K562 (cell line): ENCODE results near the gene RNF41. TPM values are rescaled to one million over a fixed set of nuclear protein-coding genes. Genes with fewer than 3 reads are reported as not detected.

ENCODE experiments used
- CREM ChIP-seq: IDR thresholded peaks from 2 replicates; pipeline ENCODE4 v1.6.1; 2014; ENCODE audit warnings: antibody characterized with exemption, low read depth
- CXXC5 ChIP-seq: fragments of 250-450 bp; sonication (Bioruptor Pico); IDR thresholded peaks from 2 replicates; pipeline ENCODE4 v1.8.0; 2022; ENCODE audit warnings: inconsistent platforms, mild to moderate bottlenecking, moderate library complexity
- FOXJ3 ChIP-seq: sonication (generic); formaldehyde crosslinking; IDR thresholded peaks from 2 replicates; pipeline ENCODE4 v1.4.0; 2020; ENCODE audit warnings: mild to moderate bottlenecking, missing genetic modification reagents
- KAT7 ChIP-seq: sonication (generic); formaldehyde crosslinking; IDR thresholded peaks from 2 replicates; pipeline ENCODE4 v1.8.0; 2022; ENCODE audit warnings: missing genetic modification reagents, mild to moderate bottlenecking, borderline replicate concordance
- MAZ ChIP-seq, 2 experiments: fragments of 450-650 bp in 1 of 2; sonication (generic) in 1 of 2; formaldehyde crosslinking; IDR thresholded peaks in 1 of 2; conservative IDR thresholded peaks in 1 of 2; 2 replicates each; pipeline versions ENCODE4 v1.4.0 to v1.5.0; 2020; ENCODE audit warnings: mild to moderate bottlenecking in 1 of 2, missing genetic modification reagents in 1 of 2
- MCM3 ChIP-seq: fragments of 450-650 bp; IDR thresholded peaks from 2 replicates; pipeline ENCODE4 v1.6.1; 2016
- NFE2L1 ChIP-seq: fragments of 450-650 bp; IDR thresholded peaks from 2 replicates; pipeline ENCODE4 v1.6.1; 2016; ENCODE audit warnings: missing genetic modification characterization, low read depth, mild to moderate bottlenecking, missing compliant biosample characterization, moderate library complexity, borderline replicate concordance
- NR4A1 ChIP-seq, 2 experiments: fragments of 250-450 bp in 1 of 2; fragments of 450-650 bp in 1 of 2; sonication (Bioruptor Pico) in 1 of 2; IDR thresholded peaks; 2 replicates each; pipeline versions ENCODE4 v1.4.0 to v1.6.1; 2016 to 2020; ENCODE audit warnings: mild to moderate bottlenecking in 2 of 2, missing compliant biosample characterization in 1 of 2, missing genetic modification characterization in 1 of 2, moderate library complexity in 1 of 2
- POLR3G ChIP-seq: IDR thresholded peaks from 2 replicates; pipeline ENCODE4 v1.6.1; 2011; ENCODE audit not compliant: insufficient read length, insufficient replicate concordance; ENCODE audit errors: extremely low read depth
- RB1 ChIP-seq: fragments of 450-650 bp; IDR thresholded peaks from 2 replicates; pipeline ENCODE4 v1.6.1; 2017; ENCODE audit warnings: low read depth, mild to moderate bottlenecking
- SRSF7 ChIP-seq: fragments of 200-400 bp; formaldehyde crosslinking; optimal IDR thresholded peaks from 2 replicates; pipeline ENCODE3; 2017; ENCODE audit warnings: mild to moderate bottlenecking, low read depth, low read length
- ZNF263 ChIP-seq: sonication (generic); formaldehyde crosslinking; IDR thresholded peaks from 2 replicates; pipeline ENCODE4 v1.8.0; 2022; ENCODE audit warnings: mild to moderate bottlenecking, missing genetic modification reagents, borderline replicate concordance
- ZNF41 ChIP-seq: fragments of 250-450 bp; sonication (Bioruptor Pico); conservative IDR thresholded peaks from 2 replicates; pipeline ENCODE4 v1.4.0; 2020; ENCODE audit warnings: mild to moderate bottlenecking
- ZNF830 ChIP-seq: fragments of 250-450 bp; sonication (Bioruptor Pico); IDR thresholded peaks from 2 replicates; pipeline ENCODE4 v1.5.0; 2021; ENCODE audit warnings: mild to moderate bottlenecking
- polyA plus RNA-seq, 8 experiments: library from polyadenylated mRNA; depleted of rRNA in 4 of 8; stranded (reverse) in 5 of 8; unstranded in 3 of 8; fragments of >200 nt; fragmentation: Nextera tagmentation in 2 of 8; fragmentation: Illumina TruSeq in 1 of 8; extraction: Ambion mirVana in 2 of 8; extraction: Trizol in 1 of 8; gene quantifications; 2 replicates each; pipeline versions ENCODE4 v1.2.1 to v1.2.3, GENCODE V29; 2011 to 2014; ENCODE audit warnings: inconsistent platforms in 1 of 8, missing spikeins in 1 of 8
- total RNA-seq, 7 experiments: library from RNA; depleted of rRNA in 6 of 7; stranded (reverse); fragments of >200 nt in 6 of 7; fragmentation: Illumina TruSeq in 2 of 7; extraction: Trizol in 2 of 7; gene quantifications; 2 replicates each; pipeline versions ENCODE4 v1.2.1 to v1.2.3, GENCODE V29; 2011 to 2021; ENCODE audit warnings: low replicate concordance in 1 of 7
- TF ChIP-seq, protein P1 (sequence below), 2 experiments: fragments of 450-650 bp; conservative IDR thresholded peaks; 2 replicates each; pipeline ENCODE4 v1.6.1; 2017; ENCODE audit warnings: mild to moderate bottlenecking in 2 of 2, moderate library complexity in 2 of 2
- TF ChIP-seq, protein P2 (sequence below): fragments of 450-650 bp; IDR thresholded peaks from one replicate; pipeline ENCODE4 v1.6.1; 2018; ENCODE audit warnings: mild to moderate bottlenecking, moderate library complexity; ENCODE audit not compliant: partially characterized antibody
- TF ChIP-seq, protein P3 (sequence below): fragments of 450-650 bp; IDR thresholded peaks from 2 replicates; pipeline ENCODE4 v1.6.1; 2016
- TF ChIP-seq, protein P4 (sequence below): fragments of 200-800 bp; sonication (Bioruptor generic); IDR thresholded peaks from 2 replicates; pipeline ENCODE4 v1.6.1; 2016; ENCODE audit warnings: missing genetic modification characterization, missing compliant biosample characterization

Gene RNF41
- total and polyA plus RNA-seq, 9 of the 15 experiments (the other 6 are each of a cell fraction or from before 2014, with no cell fraction given) = 28.2 to 46.8 (median 33.8) TPM

DNA sequence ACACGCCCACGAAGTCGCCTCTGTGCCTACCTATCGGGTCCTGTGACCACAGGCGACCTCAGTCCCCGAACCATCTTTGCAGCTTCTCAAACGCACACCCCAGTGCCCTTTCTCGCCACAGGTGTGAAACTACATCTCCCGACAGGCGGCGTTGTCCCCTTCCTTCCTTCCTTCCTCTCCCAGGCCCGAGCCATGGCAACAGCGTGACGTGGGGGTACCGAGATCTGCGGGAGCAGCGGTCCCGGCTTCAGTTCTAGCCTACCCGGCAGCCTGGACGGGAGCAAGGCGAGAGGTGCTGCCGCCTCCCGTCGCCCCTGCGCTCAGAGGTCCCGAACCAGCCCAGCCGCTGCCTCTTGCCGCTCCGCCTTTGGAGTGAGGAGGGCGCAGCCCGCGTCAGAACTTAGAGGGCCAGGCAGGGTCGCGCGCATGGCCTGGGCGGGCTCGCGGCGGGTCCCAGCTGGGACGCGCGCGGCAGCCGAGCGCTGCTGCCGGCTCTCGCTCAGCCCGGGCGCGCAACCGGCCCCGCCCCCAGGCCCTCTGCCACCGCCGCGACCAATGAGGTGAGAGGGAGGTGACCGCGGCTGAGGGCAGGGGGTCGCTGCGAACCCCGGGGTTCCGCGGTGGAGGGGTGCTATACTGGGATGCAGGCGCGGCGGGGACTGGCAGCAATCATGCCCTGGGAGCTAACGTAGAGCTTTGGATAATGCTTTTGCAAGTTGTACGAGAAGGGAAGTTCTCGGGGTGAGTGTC lies 45.1 kb upstream of the RNF41 start, which contains the start of gene COQ10A (continued):
- peak in 1 of 2 experiments; percentile 84; a peak in 3 of 4 replicates for TF ChIP-seq MAZ (CRISPR knock-in tag; conservative IDR thresholded peaks at IDR 0.05 in 1 of 2, IDR thresholded peaks at IDR 0.05 in 1 of 2)
- TF ChIP-seq SRSF7 = no peak
- no peak for TF ChIP-seq MCM3
- peak; percentile 87 for TF ChIP-seq RB1
- TF ChIP-seq, protein P1, sequence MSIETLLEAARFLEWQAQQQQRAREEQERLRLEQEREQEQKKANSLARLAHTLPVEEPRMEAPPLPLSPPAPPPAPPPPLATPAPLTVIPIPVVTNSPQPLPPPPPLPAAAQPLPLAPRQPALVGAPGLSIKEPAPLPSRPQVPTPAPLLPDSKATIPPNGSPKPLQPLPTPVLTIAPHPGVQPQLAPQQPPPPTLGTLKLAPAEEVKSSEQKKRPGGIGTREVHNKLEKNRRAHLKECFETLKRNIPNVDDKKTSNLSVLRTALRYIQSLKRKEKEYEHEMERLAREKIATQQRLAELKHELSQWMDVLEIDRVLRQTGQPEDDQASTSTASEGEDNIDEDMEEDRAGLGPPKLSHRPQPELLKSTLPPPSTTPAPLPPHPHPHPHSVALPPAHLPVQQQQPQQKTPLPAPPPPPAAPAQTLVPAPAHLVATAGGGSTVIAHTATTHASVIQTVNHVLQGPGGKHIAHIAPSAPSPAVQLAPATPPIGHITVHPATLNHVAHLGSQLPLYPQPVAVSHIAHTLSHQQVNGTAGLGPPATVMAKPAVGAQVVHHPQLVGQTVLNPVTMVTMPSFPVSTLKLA (conservative IDR thresholded peaks at IDR 0.05) = peak; percentile 72 to 89
- no peak for TF ChIP-seq POLR3G
- TF ChIP-seq CREM = peak; percentile 89
- TF ChIP-seq, protein P2, sequence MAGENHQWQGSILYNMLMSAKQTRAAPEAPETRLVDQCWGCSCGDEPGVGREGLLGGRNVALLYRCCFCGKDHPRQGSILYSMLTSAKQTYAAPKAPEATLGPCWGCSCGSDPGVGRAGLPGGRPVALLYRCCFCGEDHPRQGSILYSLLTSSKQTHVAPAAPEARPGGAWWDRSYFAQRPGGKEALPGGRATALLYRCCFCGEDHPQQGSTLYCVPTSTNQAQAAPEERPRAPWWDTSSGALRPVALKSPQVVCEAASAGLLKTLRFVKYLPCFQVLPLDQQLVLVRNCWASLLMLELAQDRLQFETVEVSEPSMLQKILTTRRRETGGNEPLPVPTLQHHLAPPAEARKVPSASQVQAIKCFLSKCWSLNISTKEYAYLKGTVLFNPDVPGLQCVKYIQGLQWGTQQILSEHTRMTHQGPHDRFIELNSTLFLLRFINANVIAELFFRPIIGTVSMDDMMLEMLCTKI = no peak
- no peak for TF ChIP-seq NFE2L1 (tag)
- no peak for TF ChIP-seq ZNF830
- no peak for TF ChIP-seq NR4A1 (CRISPR knock-in tag; IDR thresholded peaks at IDR 0.05)
- peak; percentile 64; the same call in 1 of the 2 replicates for TF ChIP-seq NR4A1 (tag; IDR thresholded peaks at IDR 0.05)
- no peak for TF ChIP-seq FOXJ3 (CRISPR knock-in tag)
- peak; percentile 91; the same call in 1 of the 2 replicates for TF ChIP-seq KAT7
- no peak for TF ChIP-seq ZNF263
- TF ChIP-seq CXXC5 = peak; percentile 83
- TF ChIP-seq, protein P3, sequence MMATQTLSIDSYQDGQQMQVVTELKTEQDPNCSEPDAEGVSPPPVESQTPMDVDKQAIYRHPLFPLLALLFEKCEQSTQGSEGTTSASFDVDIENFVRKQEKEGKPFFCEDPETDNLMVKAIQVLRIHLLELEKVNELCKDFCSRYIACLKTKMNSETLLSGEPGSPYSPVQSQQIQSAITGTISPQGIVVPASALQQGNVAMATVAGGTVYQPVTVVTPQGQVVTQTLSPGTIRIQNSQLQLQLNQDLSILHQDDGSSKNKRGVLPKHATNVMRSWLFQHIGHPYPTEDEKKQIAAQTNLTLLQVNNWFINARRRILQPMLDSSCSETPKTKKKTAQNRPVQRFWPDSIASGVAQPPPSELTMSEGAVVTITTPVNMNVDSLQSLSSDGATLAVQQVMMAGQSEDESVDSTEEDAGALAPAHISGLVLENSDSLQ = peak; percentile 50; the same call in 1 of the 2 replicates
- TF ChIP-seq ZNF41 (CRISPR knock-in tag) = no peak
- TF ChIP-seq, protein P4, sequence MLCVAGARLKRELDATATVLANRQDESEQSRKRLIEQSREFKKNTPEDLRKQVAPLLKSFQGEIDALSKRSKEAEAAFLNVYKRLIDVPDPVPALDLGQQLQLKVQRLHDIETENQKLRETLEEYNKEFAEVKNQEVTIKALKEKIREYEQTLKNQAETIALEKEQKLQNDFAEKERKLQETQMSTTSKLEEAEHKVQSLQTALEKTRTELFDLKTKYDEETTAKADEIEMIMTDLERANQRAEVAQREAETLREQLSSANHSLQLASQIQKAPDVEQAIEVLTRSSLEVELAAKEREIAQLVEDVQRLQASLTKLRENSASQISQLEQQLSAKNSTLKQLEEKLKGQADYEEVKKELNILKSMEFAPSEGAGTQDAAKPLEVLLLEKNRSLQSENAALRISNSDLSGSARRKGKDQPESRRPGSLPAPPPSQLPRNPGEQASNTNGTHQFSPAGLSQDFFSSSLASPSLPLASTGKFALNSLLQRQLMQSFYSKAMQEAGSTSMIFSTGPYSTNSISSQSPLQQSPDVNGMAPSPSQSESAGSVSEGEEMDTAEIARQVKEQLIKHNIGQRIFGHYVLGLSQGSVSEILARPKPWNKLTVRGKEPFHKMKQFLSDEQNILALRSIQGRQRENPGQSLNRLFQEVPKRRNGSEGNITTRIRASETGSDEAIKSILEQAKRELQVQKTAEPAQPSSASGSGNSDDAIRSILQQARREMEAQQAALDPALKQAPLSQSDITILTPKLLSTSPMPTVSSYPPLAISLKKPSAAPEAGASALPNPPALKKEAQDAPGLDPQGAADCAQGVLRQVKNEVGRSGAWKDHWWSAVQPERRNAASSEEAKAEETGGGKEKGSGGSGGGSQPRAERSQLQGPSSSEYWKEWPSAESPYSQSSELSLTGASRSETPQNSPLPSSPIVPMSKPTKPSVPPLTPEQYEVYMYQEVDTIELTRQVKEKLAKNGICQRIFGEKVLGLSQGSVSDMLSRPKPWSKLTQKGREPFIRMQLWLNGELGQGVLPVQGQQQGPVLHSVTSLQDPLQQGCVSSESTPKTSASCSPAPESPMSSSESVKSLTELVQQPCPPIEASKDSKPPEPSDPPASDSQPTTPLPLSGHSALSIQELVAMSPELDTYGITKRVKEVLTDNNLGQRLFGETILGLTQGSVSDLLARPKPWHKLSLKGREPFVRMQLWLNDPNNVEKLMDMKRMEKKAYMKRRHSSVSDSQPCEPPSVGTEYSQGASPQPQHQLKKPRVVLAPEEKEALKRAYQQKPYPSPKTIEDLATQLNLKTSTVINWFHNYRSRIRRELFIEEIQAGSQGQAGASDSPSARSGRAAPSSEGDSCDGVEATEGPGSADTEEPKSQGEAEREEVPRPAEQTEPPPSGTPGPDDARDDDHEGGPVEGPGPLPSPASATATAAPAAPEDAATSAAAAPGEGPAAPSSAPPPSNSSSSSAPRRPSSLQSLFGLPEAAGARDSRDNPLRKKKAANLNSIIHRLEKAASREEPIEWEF (CRISPR knock-in tag) = no peak
